ENCODE results near the gene TSPAN5.

TSPAN5 gene

GRCh38 chr4:98617358-98618047 lies 40.9 kb downstream of the TSPAN5 start:
- no peak for DNase-seq (ENCODE audit: low read depth)

- no peak for DNase-seq (ENCODE audit: low read depth)
These were observed 42.4 kb downstream of the TSPAN5 start for GRCh38 chr4:98615991-98616390.

- DNase-seq (ENCODE audit: low read depth): no peak
These were observed 43.7 kb downstream of the TSPAN5 start for GRCh38 chr4:98614662-98615061.

GRCh38 chr4:98614094-98614493 lies 44.3 kb downstream of the TSPAN5 start:
- DNase-seq (ENCODE audit: low read depth): no peak

- DNase-seq (ENCODE audit: low read depth): no peak
These were observed 44.8 kb downstream of the TSPAN5 start for GRCh38 chr4:98613453-98614075.

GRCh38 chr4:98612318-98613250 lies 45.8 kb downstream of the TSPAN5 start:
- no peak for DNase-seq (ENCODE audit: low read depth)

GRCh38 chr4:98611677-98612317 lies 46.6 kb downstream of the TSPAN5 start:
- no peak for DNase-seq (ENCODE audit: low read depth)

GRCh38 chr4:98610926-98611676 lies 47.3 kb downstream of the TSPAN5 start:
- no peak for DNase-seq (ENCODE audit: low read depth)

- no peak for DNase-seq (ENCODE audit: low read depth)
These were observed 48.0 kb downstream of the TSPAN5 start for GRCh38 chr4:98610431-98610830.

- DNase-seq (ENCODE audit: low read depth): no peak
These were observed 48.5 kb downstream of the TSPAN5 start for GRCh38 chr4:98609934-98610333.

GRCh38 chr4:98608356-98608755 lies 50.1 kb downstream of the TSPAN5 start:
- DNase-seq (ENCODE audit: low read depth): no peak

GRCh38 chr4:98606894-98607293 lies 51.5 kb downstream of the TSPAN5 start:
- DNase-seq (ENCODE audit: low read depth): no peak

GRCh38 chr4:98605216-98605615 lies 53.2 kb downstream of the TSPAN5 start:
- DNase-seq (ENCODE audit: low read depth): no peak

GRCh38 chr4:98604723-98605122 lies 53.7 kb downstream of the TSPAN5 start:
- DNase-seq (ENCODE audit: low read depth): no peak

GRCh38 chr4:98603683-98604521 lies 54.5 kb downstream of the TSPAN5 start:
- no peak for DNase-seq (ENCODE audit: low read depth)

- no peak for DNase-seq (ENCODE audit: low read depth)
These were observed 56.1 kb downstream of the TSPAN5 start for GRCh38 chr4:98602270-98602669.

GRCh38 chr4:98601708-98602107 lies 56.7 kb downstream of the TSPAN5 start:
- no peak for DNase-seq (ENCODE audit: low read depth)

GRCh38 chr4:98599617-98600205 lies 58.7 kb downstream of the TSPAN5 start:
- DNase-seq (ENCODE audit: low read depth): no peak

GRCh38 chr4:98586962-98587354 lies 71.5 kb downstream of the TSPAN5 start:
- DNase-seq (ENCODE audit: low read depth): no peak

GRCh38 chr4:98586291-98586961 lies 72.0 kb downstream of the TSPAN5 start:
- no peak for DNase-seq (ENCODE audit: low read depth)
